Measurements from ENCODE around the gene TAL1.

DNA sequence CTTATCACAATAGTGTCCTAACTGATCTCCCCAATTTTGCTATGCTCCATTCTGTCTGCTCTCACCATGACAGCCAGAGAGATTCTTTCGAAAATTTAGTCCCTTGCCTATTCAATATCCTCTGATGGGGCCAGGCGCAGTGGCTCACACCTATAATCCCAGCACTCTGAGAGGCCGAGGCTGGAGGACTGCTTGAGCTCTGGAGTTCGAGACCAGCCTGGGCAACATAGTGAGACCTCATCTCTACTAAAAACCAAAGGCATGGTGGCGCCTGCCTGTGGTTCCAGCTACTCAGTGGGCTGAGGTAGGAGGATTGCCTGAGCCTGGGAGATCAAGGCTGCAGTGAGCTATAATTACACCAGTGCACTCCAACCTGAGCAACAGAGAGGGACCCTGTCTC is 26.1 kb downstream of the TAL1 start:
- TF ChIP-seq YY1 (IDR thresholded peaks at IDR 0.05; ENCODE audit: insufficient read depth, insufficient read length) (no peak), ZNF274 (IDR thresholded peaks at IDR 0.05; ENCODE audit: low read depth, low read length) (no peak)

Data from NT2/D1 (cell line).